KMS-11 (cell line): ENCODE results near the gene IL17RD.

Experiments used
- H2AFZ ChIP-seq: fragments of 200-600 bp; sonication (generic); 2 replicates; pipeline ENCODE4 v1.6.1; 2016; ENCODE audit warnings: antibody characterized with exemption, mixed run types, low read depth
- H3K27ac ChIP-seq: fragments of 200-600 bp; sonication (generic); 2 replicates; pipeline ENCODE4 v1.6.1; 2016; ENCODE audit warnings: mild to moderate bottlenecking, mixed run types
- H3K27me3 ChIP-seq: fragments of 200-600 bp; sonication (generic); 2 replicates; pipeline ENCODE4 v1.6.1; 2017; ENCODE audit warnings: mild to moderate bottlenecking, low read depth, mixed run types, moderate library complexity; ENCODE audit not compliant: insufficient read depth
- H3K36me3 ChIP-seq: fragments of 200-600 bp; sonication (generic); 2 replicates; pipeline ENCODE4 v1.6.1; 2017; ENCODE audit warnings: mild to moderate bottlenecking, mixed run types; ENCODE audit not compliant: insufficient read depth
- H3K4me1 ChIP-seq: fragments of 200-600 bp; sonication (generic); 2 replicates; pipeline ENCODE4 v1.6.1; 2016; ENCODE audit warnings: mild to moderate bottlenecking, low read depth, mixed run types; ENCODE audit not compliant: poor library complexity, severe bottlenecking
- H3K4me2 ChIP-seq: fragments of 200-600 bp; sonication (generic); 2 replicates; pipeline ENCODE4 v1.7.0; 2016; ENCODE audit warnings: mild to moderate bottlenecking, mixed run types
- H3K4me3 ChIP-seq: fragments of 200-600 bp; sonication (generic); IDR thresholded peaks from 2 replicates; pipeline ENCODE4 v1.6.1; 2017; ENCODE audit warnings: low read depth, low read length, mixed read lengths; ENCODE audit not compliant: insufficient read depth
- H3K79me2 ChIP-seq: fragments of 200-600 bp; sonication (generic); 2 replicates; pipeline ENCODE4 v1.6.1; 2016; ENCODE audit warnings: low read depth, mixed run types; ENCODE audit not compliant: insufficient read depth
- H3K9ac ChIP-seq: fragments of 200-600 bp; sonication (generic); 2 replicates; pipeline ENCODE4 v1.6.1; 2016; ENCODE audit warnings: mild to moderate bottlenecking, mixed run types
- H4K20me1 ChIP-seq: fragments of 200-600 bp; sonication (generic); 2 replicates; pipeline ENCODE4 v1.6.1; 2016; ENCODE audit warnings: mild to moderate bottlenecking, mixed run types; ENCODE audit not compliant: insufficient read depth
- CTCF ChIP-seq: fragments of 200-600 bp; sonication (generic); conservative IDR thresholded peaks from 2 replicates; pipeline ENCODE4 v1.6.1; 2017; ENCODE audit warnings: low read depth, mild to moderate bottlenecking, antibody characterized with exemption, low read length, moderate library complexity, mixed read lengths

The IL17RD gene

GRCh38 chr3:57135964-57136719 is 29.0 kb downstream of the IL17RD start:
- H3K4me2 ChIP-seq = no peak overlapping the region
- no peak overlapping the region for H3K9ac ChIP-seq
- H2AFZ ChIP-seq = no peak overlapping the region
- no peak for TF ChIP-seq CTCF
- no peak overlapping the region for H3K4me3 ChIP-seq
- H3K27ac ChIP-seq = no peak overlapping the region
- H3K4me1 ChIP-seq = no peaks in the 10 kb centered on the region
- H3K36me3 ChIP-seq = no peaks in the 10 kb centered on the region
- no peaks in the 10 kb centered on the region for H3K27me3 ChIP-seq
- H3K79me2 ChIP-seq = no peaks in the 10 kb centered on the region
- H4K20me1 ChIP-seq = no peaks in the 10 kb centered on the region

- H3K4me1 ChIP-seq = no peaks in the 10 kb centered on the region
- no peak overlapping the region for H3K9ac ChIP-seq
- H3K36me3 ChIP-seq = no peaks in the 10 kb centered on the region
- no peak overlapping the region for H3K4me2 ChIP-seq
- H3K27me3 ChIP-seq = no peaks in the 10 kb centered on the region
- H2AFZ ChIP-seq = no peak overlapping the region
- no peaks in the 10 kb centered on the region for H3K79me2 ChIP-seq
- no peaks in the 10 kb centered on the region for H4K20me1 ChIP-seq
- H3K27ac ChIP-seq = no peak overlapping the region
- no peak overlapping the region for H3K4me3 ChIP-seq
- TF ChIP-seq CTCF = no peak
Observed at GRCh38 chr3:57133157-57133556, 32.0 kb downstream of the IL17RD start.

- Histone ChIP-seq H3K9ac (no peak overlapping the region), H3K4me2 (no peak overlapping the region), H4K20me1 (no peaks in the 10 kb centered on the region), H3K79me2 (no peaks in the 10 kb centered on the region), H3K36me3 (no peaks in the 10 kb centered on the region), H3K4me1 (no peaks in the 10 kb centered on the region), H3K27ac (no peak overlapping the region), H2AFZ (no peak overlapping the region), H3K27me3 (no peaks in the 10 kb centered on the region), H3K4me3 (no peak overlapping the region)
- no peak for TF ChIP-seq CTCF
Observed at GRCh38 chr3:57132674-57133073, 32.5 kb downstream of the IL17RD start.

- Histone ChIP-seq H2AFZ (no peak overlapping the region), H3K36me3 (no peaks in the 10 kb centered on the region), H3K4me2 (no peak overlapping the region), H3K27me3 (no peaks in the 10 kb centered on the region), H3K79me2 (no peaks in the 10 kb centered on the region), H3K27ac (no peak overlapping the region), H3K4me3 (no peak overlapping the region), H4K20me1 (no peaks in the 10 kb centered on the region), H3K9ac (no peak overlapping the region), H3K4me1 (no peaks in the 10 kb centered on the region)
- TF ChIP-seq CTCF = no peak
Observed at GRCh38 chr3:57131210-57131588, 34.0 kb downstream of the IL17RD start.
